Measurements from ENCODE around the gene C2orf49. TPM values are rescaled to one million over a fixed set of nuclear protein-coding genes. Genes with fewer than 3 reads are reported as not detected.
"Not testable (repeated sequence)": the region's sequence is repeated elsewhere in the genome, so short reads cannot be mapped to it uniquely, and the experiment has no call there.

Gene C2orf49
- total RNA-seq, 1 donor from 2014 or later: 12.7 TPM

DNA sequence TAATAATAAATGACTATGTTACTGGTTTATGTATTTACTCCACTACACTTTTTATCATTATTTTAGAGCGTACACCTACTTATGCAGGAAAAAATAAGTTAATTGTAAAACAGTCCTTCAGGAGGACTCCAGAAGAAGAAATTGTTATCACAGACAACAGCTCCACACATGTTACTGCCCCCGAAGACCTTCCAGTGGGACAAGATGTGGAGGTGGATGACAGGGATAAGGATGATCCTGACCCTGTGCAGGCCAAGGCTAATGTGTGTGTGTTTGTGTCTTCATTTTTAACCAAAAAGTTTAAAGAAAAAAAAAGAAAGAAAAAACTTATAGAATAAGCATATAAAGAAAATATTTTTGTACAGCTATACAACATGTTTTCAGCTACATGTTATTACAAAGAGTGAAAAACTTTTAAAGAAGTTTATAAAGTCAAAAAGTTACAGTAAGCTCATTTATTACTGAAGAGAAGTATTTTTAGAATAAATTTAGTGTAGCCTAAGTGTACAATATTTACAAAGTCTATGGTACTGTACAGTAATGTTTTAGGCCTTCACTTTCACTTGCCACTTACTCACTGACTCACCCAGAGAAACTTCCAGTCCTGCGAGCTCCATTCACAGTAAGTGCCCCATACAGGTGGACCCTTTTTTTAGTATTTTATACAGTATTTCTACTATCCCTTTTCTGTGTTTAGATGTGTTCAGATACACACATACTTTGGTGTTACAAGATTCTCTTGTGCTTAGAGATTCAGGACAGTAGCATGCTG is 15.3 kb upstream of the C2orf49 start:
- no peak for DNase-seq (ENCODE audit: low read depth, low spot score)

DNA sequence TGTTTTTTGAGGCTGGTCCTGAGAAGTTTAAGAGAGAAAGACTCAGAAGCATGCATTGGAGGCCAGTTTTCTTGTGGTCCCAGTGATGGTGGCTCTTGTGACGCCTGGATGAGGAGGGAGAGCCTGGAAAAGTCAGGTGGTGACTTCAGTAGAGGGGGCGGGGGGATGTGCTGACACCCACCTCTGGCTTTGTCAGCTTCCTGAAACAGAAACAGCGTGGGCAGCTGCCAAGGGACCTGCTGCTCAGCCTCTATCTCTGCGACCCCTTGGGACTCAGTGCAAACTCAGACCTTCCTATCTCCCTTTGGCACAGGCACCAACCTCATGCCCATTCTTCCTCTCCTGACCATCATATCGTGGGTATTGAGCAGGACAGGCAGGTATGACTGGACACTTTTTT is 14.2 kb upstream of the C2orf49 start:
- no peak for DNase-seq (ENCODE audit: low read depth, low spot score)

DNA sequence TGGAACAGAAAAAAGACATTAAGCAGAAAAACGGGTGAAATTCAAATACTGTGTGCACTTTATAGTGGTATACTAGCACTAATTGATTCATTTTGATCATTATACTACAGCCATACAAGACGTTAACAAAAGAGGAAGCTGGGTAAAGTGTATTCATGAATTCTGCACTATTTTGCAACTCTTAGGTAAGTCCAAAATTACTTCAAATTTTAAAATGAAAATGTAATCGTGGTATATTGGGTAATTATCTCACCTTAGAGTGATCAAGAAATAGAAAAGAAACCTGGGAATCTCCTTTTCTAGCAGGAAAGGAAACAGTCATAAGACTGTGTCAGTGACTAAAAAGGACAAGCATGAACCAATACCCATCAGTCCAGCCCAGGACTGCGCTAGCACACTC is 13.2 kb upstream of the C2orf49 start:
- no peak for DNase-seq (ENCODE audit: low read depth, low spot score)

DNA sequence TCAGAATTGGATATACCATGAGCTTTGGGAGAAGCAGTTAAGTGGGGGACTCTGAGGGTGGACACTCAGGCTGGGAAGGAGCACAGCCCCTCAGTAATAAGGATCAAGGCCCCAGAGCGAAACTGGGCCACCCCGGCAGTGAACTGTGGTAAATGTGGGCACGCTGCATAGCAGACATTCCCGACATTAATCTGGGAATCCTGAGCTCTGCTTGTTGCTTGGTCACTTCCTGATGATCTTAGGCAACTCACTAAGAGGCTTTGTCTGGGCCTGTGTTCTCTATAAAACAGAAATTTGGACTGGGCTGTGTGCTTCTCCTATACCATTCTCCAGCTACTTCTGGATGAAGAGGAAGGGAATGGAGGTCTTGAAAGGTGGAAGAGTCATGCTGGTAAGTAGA is 12.6 kb upstream of the C2orf49 start:
- no peak for DNase-seq (ENCODE audit: low read depth, low spot score)

DNA sequence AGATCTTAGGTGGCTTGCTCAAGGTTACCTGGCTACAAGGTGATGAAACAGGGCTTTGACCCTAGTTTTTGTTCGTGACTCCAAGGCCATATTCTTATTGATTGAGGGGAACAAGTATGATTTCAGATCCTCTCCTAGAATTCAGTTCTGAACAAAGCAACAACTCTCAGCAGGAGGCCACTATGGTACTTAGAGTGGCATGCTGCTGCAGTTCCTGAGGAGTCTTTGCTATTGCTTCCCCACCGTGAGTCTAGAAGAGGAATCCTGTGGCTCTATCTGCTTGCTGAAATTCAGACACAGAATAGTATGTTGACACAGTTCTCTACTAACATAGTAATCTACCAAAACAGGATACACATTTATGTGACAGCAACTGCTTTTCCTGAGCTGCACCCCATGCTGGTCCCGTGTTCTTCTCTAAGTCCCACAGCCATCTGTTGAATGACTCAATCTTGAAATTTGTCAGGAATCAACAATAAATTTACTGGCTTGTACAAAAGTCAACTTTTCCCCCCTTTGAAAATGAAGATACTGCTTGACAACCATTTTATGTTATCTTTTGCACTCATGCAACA is 11.9 kb upstream of the C2orf49 start:
- DNase-seq (ENCODE audit: low read depth, low spot score): peak; percentile 93

GRCh38 chr2:105327271-105327670 is 10.1 kb upstream of the C2orf49 start:
- not testable (repeated sequence) for DNase-seq (ENCODE audit: low read depth, low spot score)

DNA sequence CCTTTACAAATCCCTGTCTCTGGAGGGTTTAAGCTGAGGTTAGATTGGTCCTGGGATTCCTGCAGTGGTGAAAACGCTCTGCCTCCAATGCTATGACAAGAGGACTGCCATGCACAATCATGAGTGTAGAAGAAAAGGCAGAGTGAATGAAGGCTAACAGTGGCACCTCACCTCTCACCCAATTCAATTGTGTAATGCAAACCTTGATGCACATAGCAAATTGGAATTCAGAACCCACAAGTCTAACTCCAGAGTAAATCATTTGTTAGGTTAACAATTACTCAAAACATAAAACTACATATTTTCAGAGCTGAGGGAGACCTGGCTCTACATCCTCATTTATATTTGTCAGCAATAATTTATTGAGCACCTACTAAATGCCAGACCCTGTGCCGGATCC is 9.7 kb upstream of the C2orf49 start:
- DNase-seq (ENCODE audit: low read depth, low spot score): no peak

- peak; percentile 85 for DNase-seq (ENCODE audit: low read depth, low spot score)
Measured at GRCh38 chr2:105328281-105329196, 8.8 kb upstream of the C2orf49 start.

GRCh38 chr2:105329197-105329554 is 8.2 kb upstream of the C2orf49 start:
- no peak for DNase-seq (ENCODE audit: low read depth, low spot score)

DNA sequence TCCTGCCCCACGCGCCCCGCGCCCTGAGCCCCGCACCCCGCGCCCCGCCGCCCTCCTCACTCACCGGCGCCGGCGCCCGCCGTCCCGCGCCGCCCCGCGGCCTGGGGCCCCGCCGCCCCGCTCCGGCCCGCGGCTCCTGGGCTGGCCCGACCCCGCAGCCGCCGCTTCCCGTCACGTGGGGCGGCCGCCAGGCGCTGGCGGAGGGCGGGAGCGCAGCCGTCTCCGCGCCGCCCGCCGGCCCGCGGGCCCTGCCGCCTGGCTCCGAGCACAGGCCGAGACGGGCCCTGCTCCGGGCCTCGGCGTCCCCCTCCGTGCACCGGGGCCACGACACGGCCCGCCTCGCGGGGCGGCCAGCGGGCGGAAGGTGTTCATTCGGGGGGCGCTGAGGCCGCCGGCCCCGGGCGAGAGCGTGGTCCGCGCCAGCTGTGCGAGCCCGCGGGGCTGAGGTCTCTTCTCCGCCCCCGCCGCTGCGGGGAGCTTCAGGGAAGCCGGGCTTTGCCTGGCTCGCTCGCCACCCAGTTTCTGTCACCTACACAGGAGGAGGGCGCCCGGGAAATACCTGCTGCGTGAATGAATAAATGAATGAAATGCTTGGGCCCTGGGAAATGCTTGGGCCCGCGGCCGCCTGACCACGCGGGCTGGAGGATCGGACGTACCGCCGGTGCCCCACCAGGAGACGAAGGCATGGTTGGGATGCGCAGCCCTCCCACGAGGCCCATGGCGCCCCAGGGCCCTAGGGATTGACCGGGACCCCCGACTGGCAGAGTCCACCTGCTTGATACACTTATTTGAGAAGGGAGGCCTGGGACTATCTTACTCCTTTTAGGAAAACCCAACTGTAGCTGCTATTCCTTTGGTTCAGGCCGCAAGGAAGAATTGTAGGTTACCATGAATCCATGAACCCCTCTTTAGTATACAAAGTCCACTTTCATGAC is 7.5 kb upstream of the C2orf49 start, which contains the start of gene TGFBRAP1:
TGFBRAP1 (minus strand) TSS at position 175 of the 935 bp plus-strand sequence. CDS start 21,434 bp downstream, outside the sequence.
- DNase-seq (ENCODE audit: low read depth, low spot score): no peak

DNA sequence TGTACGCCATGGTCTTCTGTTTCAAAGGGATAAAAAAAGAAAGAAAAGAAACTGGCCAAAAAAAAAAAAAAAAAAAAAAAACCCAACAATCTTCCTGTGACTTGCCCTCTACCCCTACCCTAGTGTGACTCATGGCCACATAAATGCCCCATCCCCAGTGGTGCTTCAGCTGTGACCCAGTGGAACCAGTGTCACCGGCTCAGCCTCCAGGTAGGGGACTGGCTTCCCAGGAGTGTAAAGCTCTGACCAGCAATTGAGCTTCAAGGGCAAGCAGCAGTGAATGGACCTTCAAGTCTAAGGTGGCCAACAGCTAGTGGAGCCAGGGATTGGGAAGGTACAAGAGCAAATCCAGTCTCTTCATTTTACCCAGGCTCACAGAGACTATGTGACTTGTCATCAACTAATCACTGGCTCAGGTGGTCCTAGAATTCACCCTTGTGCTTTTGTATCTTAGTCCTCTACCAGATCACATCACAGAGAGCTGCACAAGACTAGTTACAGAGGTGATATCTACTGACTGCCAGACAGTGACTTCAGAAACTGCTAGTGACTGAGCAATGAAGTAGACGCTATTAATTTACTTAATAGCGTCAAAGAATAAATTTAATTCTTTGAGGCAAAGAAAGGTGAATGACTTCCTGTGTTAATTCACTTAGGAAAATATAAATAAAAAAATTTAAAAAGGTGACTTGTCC is 6.5 kb upstream of the C2orf49 start:
- no peak for DNase-seq (ENCODE audit: low read depth, low spot score)

- DNase-seq (ENCODE audit: low read depth, low spot score): no peak
Measured at GRCh38 chr2:105334211-105334610, 3.1 kb upstream of the C2orf49 start.

GRCh38 chr2:105335469-105335868 is 1.9 kb upstream of the C2orf49 start:
- no peak for DNase-seq (ENCODE audit: low read depth, low spot score)

GRCh38 chr2:105336786-105337121 is 586 bp upstream of the C2orf49 start:
- DNase-seq (ENCODE audit: low read depth, low spot score): no peak

- no peak for DNase-seq (ENCODE audit: low read depth, low spot score)
Measured at GRCh38 chr2:105338020-105338385, 663 bp downstream of the C2orf49 start.

GRCh38 chr2:105339414-105339813 is 2.1 kb downstream of the C2orf49 start:
- DNase-seq (ENCODE audit: low read depth, low spot score): no peak

GRCh38 chr2:105344704-105345345 is 7.5 kb downstream of the C2orf49 start:
- DNase-seq (ENCODE audit: low read depth, low spot score): no peak

- no peak for DNase-seq (ENCODE audit: low read depth, low spot score)
Measured at GRCh38 chr2:105357122-105357521, 19.8 kb downstream of the C2orf49 start.

GRCh38 chr2:105358593-105358992 is 21.3 kb downstream of the C2orf49 start:
- no peak for DNase-seq (ENCODE audit: low read depth, low spot score)
